ENCODE results near the gene BTD. TPM values are rescaled to one million over a fixed set of nuclear protein-coding genes. Genes with fewer than 3 reads are reported as not detected.
"Not testable (repeated sequence)": the region's sequence is repeated elsewhere in the genome, so short reads cannot be mapped to it uniquely, and the experiment has no call there.

BTD gene
- total RNA-seq, 2 donors from 2014 or later = 9.9 to 15.2 TPM

DNA sequence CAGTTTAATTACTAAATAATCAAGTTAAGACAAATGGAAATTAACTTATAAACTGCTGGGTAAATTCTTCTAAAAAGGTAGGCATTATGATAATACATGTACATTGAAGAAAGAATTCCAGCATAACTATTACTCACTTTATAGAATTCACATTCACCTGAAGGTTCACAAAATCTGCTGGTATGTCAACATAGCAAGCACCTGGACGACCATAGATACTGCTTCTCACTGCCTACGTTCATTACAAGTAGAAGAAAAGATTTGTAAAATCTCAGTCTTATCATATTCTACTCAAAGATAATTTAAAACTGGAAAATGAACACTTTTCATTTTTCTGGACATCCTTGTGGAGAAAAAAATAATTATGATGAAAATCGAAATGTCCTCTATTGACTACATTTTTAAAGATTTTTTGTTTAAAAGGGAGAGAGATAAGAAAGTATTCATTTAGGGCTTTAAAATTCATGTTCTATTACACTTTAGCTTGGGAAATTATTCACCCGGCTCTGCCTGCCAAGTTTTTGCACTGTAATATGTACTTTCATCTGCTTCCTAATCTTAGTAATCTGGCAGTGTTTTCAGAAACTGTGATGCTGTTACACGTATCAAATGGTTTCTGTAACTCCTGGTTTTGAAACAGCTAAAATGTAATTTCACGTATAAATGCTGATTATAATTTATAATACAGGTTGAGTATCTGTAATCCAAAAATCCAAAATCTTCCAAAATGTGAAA, 16.3 kb upstream of the BTD start:
- no peaks in the 10 kb centered on the region for H3K27me3 Mint-ChIP-seq
- H3K27ac Mint-ChIP-seq = no peak overlapping the region
- peaks cover 89% of the 10 kb centered on the region for H3K36me3 Mint-ChIP-seq (ENCODE audit: low read depth)
- no peak overlapping the region for H3K4me3 Mint-ChIP-seq
- H3K9me3 Mint-ChIP-seq = no peaks in the 10 kb centered on the region
- no peaks in the 10 kb centered on the region for H3K4me1 Mint-ChIP-seq
- ATAC-seq (replicated peaks) = no peak

DNA sequence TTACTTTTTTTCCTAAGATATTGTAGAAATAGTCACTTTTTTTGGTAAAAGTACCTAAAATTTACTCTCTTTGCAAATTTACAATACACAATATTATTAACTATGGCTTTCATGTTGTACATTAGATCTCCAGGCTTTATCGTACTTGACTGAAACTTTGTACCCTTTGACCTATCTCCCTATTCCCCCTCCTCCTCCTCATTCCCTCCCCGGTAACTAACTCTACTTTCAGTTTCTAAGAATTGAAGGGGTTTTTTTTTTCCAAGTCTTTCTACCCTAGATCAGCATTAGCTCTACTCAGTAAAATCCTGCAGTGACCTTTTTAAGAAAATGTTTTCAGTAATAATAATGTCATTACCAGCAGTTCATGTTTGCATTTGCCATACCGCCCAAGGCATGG, 10.3 kb upstream of the BTD start:
- Mint-ChIP-seq H3K36me3 (ENCODE audit: low read depth) (peaks cover 60% of the 10 kb centered on the region), H3K9me3 (no peaks in the 10 kb centered on the region), H3K4me3 (no peak overlapping the region), H3K27ac (no peak overlapping the region), H3K27me3 (no peaks in the 10 kb centered on the region), H3K4me1 (no peaks in the 10 kb centered on the region)
- ATAC-seq (replicated peaks) = no peak

DNA sequence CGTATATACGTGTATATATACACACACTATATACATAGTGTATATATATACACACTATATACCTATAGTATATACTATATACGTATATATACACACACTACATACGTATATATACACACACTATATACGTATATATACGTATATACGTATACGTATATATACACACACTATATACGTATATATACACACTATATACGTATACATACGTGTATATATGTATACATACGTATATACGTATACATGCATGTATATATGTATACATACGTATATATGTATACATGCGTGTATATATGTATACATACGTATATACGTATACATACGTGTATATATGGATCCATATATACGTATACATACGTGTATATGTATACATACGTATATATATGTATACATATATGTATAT, 9.6 kb upstream of the BTD start:
- H3K36me3 Mint-ChIP-seq (ENCODE audit: low read depth) = peaks cover 60% of the 10 kb centered on the region
- H3K9me3 Mint-ChIP-seq = no peaks in the 10 kb centered on the region
- no peak overlapping the region for H3K4me3 Mint-ChIP-seq
- H3K27me3 Mint-ChIP-seq = no peaks in the 10 kb centered on the region
- H3K27ac Mint-ChIP-seq = no peak overlapping the region
- ATAC-seq (replicated peaks) = no peak
- no peaks in the 10 kb centered on the region for H3K4me1 Mint-ChIP-seq

DNA sequence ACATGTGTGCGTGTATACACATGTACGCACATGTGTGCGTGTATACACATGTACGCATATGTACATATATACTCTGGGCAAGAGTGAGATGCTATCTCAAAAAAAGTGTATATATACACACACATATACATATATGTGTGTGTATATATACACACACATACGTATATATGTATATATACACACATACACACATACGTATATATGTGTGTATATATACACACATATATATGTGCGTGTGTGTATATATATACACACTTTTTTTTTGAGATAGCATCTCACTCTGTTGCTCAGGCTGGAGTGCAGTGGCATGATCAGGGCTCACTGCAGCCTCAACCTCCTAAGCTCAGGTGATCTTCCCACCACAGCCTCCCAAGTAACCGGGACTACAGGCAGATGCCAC, 8.6 kb upstream of the BTD start:
- no peak for ATAC-seq (replicated peaks)
- H3K36me3 Mint-ChIP-seq (ENCODE audit: low read depth) = peaks cover 63% of the 10 kb centered on the region

DNA sequence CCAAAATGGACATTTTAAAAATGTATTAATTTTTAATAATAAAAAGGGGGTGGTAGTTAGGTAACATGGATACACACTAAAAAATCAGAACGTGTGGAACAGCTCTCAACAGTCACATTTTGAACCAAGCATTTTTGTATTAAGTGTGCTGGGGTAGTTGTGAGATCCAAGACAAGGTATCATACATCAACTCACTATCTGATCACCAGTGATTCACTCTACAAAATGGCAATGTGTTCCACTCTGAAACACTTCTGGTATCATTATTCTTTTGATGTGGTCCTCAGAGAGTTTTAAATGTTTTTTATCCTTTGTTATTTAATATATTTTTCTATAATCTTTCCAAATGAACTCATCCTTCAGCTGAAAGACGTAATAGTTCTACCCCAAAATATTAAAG, 5.6 kb upstream of the BTD start:
- Mint-ChIP-seq H3K27me3 (no peaks in the 10 kb centered on the region), H3K4me3 (no peak overlapping the region), H3K4me1 (peaks cover 20% of the 10 kb centered on the region), H3K36me3 (ENCODE audit: low read depth) (peaks cover 53% of the 10 kb centered on the region), H3K9me3 (no peaks in the 10 kb centered on the region), H3K27ac (no peak overlapping the region)
- no peak for ATAC-seq (replicated peaks)

More for the DNA sequence above, 8.6 kb upstream of the BTD start:
- Mint-ChIP-seq H3K27ac (no peak overlapping the region), H3K4me1 (peaks cover 5% of the 10 kb centered on the region), H3K27me3 (no peaks in the 10 kb centered on the region), H3K4me3 (no peak overlapping the region), H3K9me3 (no peaks in the 10 kb centered on the region)

GRCh38 chr3:15601046-15601398, 523 bp upstream of the BTD start:
- Mint-ChIP-seq H3K27me3 (no peaks in the 10 kb centered on the region), H3K27ac (peak overlapping the region; percentile 99), H3K4me3 (peak overlapping the region; percentile 100), H3K36me3 (ENCODE audit: low read depth) (peaks cover 56% of the 10 kb centered on the region), H3K4me1 (peaks cover 34% of the 10 kb centered on the region), H3K9me3 (no peaks in the 10 kb centered on the region)
- ATAC-seq (replicated peaks) = peak; percentile 1

- ATAC-seq (replicated peaks) = peak; percentile 6
- Mint-ChIP-seq H3K4me1 (peaks cover 36% of the 10 kb centered on the region), H3K27me3 (no peaks in the 10 kb centered on the region), H3K36me3 (ENCODE audit: low read depth) (peaks cover 45% of the 10 kb centered on the region), H3K4me3 (peak overlapping the region; percentile 100), H3K9me3 (no peaks in the 10 kb centered on the region), H3K27ac (peak overlapping the region; percentile 99)
Observed at GRCh38 chr3:15602146-15602536, 596 bp downstream of the BTD start.

GRCh38 chr3:15602816-15603215, 1.3 kb downstream of the BTD start:
- ATAC-seq (replicated peaks); H3K9me3 Mint-ChIP-seq; H3K27me3 Mint-ChIP-seq: not testable (repeated sequence)
- H3K27ac Mint-ChIP-seq = peak overlapping the region; percentile 99
- peaks cover 38% of the 10 kb centered on the region for H3K36me3 Mint-ChIP-seq (ENCODE audit: low read depth)
- H3K4me3 Mint-ChIP-seq = peak overlapping the region; percentile 100
- peaks cover 31% of the 10 kb centered on the region for H3K4me1 Mint-ChIP-seq

DNA sequence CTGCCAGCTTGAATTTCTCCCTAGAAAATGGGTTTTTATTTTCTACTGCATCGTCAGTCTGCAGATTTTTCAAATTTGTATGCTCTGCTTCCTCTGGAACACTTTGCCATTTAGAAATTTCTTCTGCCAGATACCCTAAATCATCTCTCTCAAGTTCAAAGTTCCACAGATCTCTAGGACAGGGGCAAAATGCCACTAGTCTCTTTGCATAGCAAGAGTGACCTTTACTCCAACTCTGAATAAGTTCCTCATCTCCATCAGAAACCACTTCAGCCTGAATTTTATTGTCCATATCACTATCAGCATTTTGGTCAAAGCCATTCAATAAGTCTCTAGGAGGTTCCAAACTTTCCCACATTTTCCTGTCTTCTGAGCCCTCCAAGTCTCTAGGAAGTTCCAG, 3.0 kb downstream of the BTD start:
- not testable (repeated sequence) for H3K4me3 Mint-ChIP-seq; H3K27me3 Mint-ChIP-seq; H3K9me3 Mint-ChIP-seq; ATAC-seq (replicated peaks)
- Mint-ChIP-seq H3K4me1 (peaks cover 32% of the 10 kb centered on the region), H3K27ac (peak overlapping the region; percentile 1), H3K36me3 (ENCODE audit: low read depth) (peaks cover 21% of the 10 kb centered on the region)

DNA sequence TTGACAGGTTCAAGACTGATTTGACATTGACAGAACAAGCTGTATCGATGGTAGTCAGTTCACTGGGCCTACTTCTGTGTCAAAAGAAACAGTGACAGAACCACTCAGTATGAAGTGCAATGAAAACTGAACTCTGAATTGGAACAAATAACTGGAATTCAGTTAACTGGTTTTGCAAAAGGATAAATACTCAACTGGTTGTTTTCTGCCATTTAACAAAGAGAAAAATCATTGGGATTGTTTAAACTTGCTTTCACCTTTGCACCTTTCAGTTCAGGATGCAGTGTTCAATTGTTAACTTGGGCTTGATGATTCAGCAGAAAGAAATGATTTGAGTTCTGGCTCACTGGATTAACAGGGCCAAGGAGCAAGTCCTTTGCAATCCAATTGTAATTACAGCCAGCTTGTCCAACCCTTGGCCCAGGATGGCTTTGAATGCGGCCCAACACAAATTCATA, 4.9 kb downstream of the BTD start:
- H3K4me1 Mint-ChIP-seq = peaks cover 17% of the 10 kb centered on the region
- no peaks in the 10 kb centered on the region for H3K27me3 Mint-ChIP-seq
- H3K27ac Mint-ChIP-seq = peak overlapping the region; percentile 65
- no peak overlapping the region for H3K4me3 Mint-ChIP-seq
- peaks cover 12% of the 10 kb centered on the region for H3K36me3 Mint-ChIP-seq (ENCODE audit: low read depth)
- H3K9me3 Mint-ChIP-seq = no peaks in the 10 kb centered on the region
- ATAC-seq (replicated peaks) = no peak

- no peak overlapping the region for H3K4me3 Mint-ChIP-seq
- no peaks in the 10 kb centered on the region for H3K9me3 Mint-ChIP-seq
- ATAC-seq (replicated peaks) = no peak
- H3K4me1 Mint-ChIP-seq = peaks cover 14% of the 10 kb centered on the region
- H3K27me3 Mint-ChIP-seq = no peaks in the 10 kb centered on the region
- no peak overlapping the region for H3K27ac Mint-ChIP-seq
- H3K36me3 Mint-ChIP-seq (ENCODE audit: low read depth) = no peaks in the 10 kb centered on the region
Observed at GRCh38 chr3:15610082-15610759, 8.7 kb downstream of the BTD start.

DNA sequence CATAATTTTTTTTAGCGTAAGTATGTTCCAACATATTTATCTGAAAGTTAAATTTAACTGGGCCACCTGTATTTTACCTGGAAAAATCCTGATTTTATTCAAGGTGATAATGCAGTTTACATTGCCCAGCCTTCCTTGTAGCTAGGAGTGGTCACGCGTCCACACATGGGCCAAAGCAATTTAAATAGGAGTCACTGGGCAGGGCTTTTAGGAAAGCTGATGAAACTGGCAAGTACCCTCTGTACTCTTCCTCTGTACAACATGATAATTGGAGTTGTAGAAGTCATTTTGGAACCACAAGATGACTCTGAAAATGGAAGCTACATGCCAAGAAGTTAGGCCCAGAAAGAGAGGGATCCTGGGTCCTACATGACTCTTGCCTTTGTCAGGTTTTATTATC, 9.5 kb downstream of the BTD start:
- no peaks in the 10 kb centered on the region for H3K36me3 Mint-ChIP-seq (ENCODE audit: low read depth)
- no peaks in the 10 kb centered on the region for H3K9me3 Mint-ChIP-seq
- peaks cover 12% of the 10 kb centered on the region for H3K4me1 Mint-ChIP-seq
- H3K27me3 Mint-ChIP-seq = no peaks in the 10 kb centered on the region
- no peak for ATAC-seq (replicated peaks)
- no peak overlapping the region for H3K27ac Mint-ChIP-seq
- H3K4me3 Mint-ChIP-seq = no peak overlapping the region

DNA sequence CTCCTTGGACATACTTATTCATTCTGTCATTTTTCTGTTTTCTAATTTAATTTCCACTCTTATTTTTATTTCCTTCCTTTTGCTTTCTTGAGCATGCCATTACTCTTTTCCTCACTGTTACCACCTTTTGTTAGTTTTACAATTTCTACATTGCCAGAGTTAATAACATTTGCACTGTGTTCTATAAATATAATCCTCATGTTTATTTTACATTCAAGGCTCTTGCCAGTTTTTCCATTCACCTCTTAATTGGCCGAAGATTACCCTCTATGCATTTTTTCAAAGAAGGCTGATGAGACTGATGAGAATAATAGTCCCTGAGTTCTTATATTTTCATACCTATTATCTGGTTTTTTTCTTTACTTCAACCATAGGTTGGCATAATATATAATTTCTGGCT, 10.5 kb downstream of the BTD start:
- Mint-ChIP-seq H3K27ac (no peak overlapping the region), H3K9me3 (no peaks in the 10 kb centered on the region), H3K4me3 (no peak overlapping the region)

GRCh38 chr3:15614958-15615357, 13.4 kb downstream of the BTD start:
- peaks cover 6% of the 10 kb centered on the region for H3K4me1 Mint-ChIP-seq
- H3K27ac Mint-ChIP-seq = no peak overlapping the region
- H3K36me3 Mint-ChIP-seq (ENCODE audit: low read depth) = no peaks in the 10 kb centered on the region
- no peak for ATAC-seq (replicated peaks)
- H3K4me3 Mint-ChIP-seq = no peak overlapping the region
- no peaks in the 10 kb centered on the region for H3K27me3 Mint-ChIP-seq
- no peaks in the 10 kb centered on the region for H3K9me3 Mint-ChIP-seq

More for the DNA sequence above, 10.5 kb downstream of the BTD start:
- peaks cover 10% of the 10 kb centered on the region for H3K4me1 Mint-ChIP-seq
- H3K36me3 Mint-ChIP-seq (ENCODE audit: low read depth) = no peaks in the 10 kb centered on the region
- no peak for ATAC-seq (replicated peaks)
- H3K27me3 Mint-ChIP-seq = no peaks in the 10 kb centered on the region

- H3K27ac Mint-ChIP-seq = no peak overlapping the region
- H3K9me3 Mint-ChIP-seq = no peaks in the 10 kb centered on the region
- no peak overlapping the region for H3K4me3 Mint-ChIP-seq
- H3K4me1 Mint-ChIP-seq = peaks cover 6% of the 10 kb centered on the region
- H3K36me3 Mint-ChIP-seq (ENCODE audit: low read depth) = no peaks in the 10 kb centered on the region
- no peaks in the 10 kb centered on the region for H3K27me3 Mint-ChIP-seq
- ATAC-seq (replicated peaks) = no peak
Observed at GRCh38 chr3:15616053-15616452, 14.5 kb downstream of the BTD start.

All from activated T-helper 17 cell treated with anti-CD3 and anti-CD28 coated beads, Interleukin-2, amount 50 U/mL, for 72 hours (primary cell).